Esophagus (tissue), 2 donors: ENCODE measurements around the gene LDB3. TPM values are rescaled to one million over a fixed set of nuclear protein-coding genes. Genes with fewer than 3 reads are reported as not detected.
A peak's percentile ranks its signal among the peaks of the same experiment; 100 is the strongest.

Source experiments
- H3K27ac ChIP-seq, 2 donors: one replicate each; pipeline ENCODE4 v1.5.1; 2013; ENCODE audit warnings: low read depth in 2 of 2, mild to moderate bottlenecking in 2 of 2, inconsistent platforms in 1 of 2, low read length in 1 of 2, moderate library complexity in 1 of 2
- H3K27me3 ChIP-seq, 2 donors: one replicate each; pipeline ENCODE4 v1.6.1; 2013; ENCODE audit warnings: low read length in 2 of 2, control low read depth in 1 of 2, mild to moderate bottlenecking in 1 of 2; ENCODE audit not compliant: insufficient read depth in 2 of 2, control insufficient read depth in 1 of 2
- H3K36me3 ChIP-seq, 2 donors: one replicate each; pipeline ENCODE4 v1.6.1; 2013; ENCODE audit warnings: low read length in 1 of 2; ENCODE audit not compliant: control insufficient read depth in 2 of 2, insufficient read depth in 2 of 2
- H3K4me1 ChIP-seq, 2 donors: one replicate each; pipeline ENCODE4 v1.6.1; 2013; ENCODE audit warnings: low read length in 1 of 2; ENCODE audit not compliant: control insufficient read depth in 2 of 2, insufficient read depth in 2 of 2
- H3K4me3 ChIP-seq, 2 donors: one replicate each; pipeline ENCODE4 v1.5.1; 2013; ENCODE audit warnings: low read length in 2 of 2, mild to moderate bottlenecking in 2 of 2, low read depth in 1 of 2, moderate library complexity in 1 of 2
- H3K9me3 ChIP-seq, 2 donors: one replicate each; pipeline ENCODE4 v1.6.1; 2013; ENCODE audit warnings: mild to moderate bottlenecking in 2 of 2, low read depth in 1 of 2, low read length in 1 of 2, moderate library complexity in 1 of 2; ENCODE audit not compliant: control insufficient read depth in 2 of 2, insufficient read depth in 1 of 2
- WGBS, 2 donors: extraction: QIAGEN DNeasy Blood & Tissue Kit; methylation state at CpG; one replicate each; pipeline ENCODE4 v1.1.7; 2013; 5-methylcytosine and 5-hydroxymethylcytosine counted together
- polyA plus RNA-seq, 2 donors: library from polyadenylated mRNA; stranded (reverse); fragments of 200-250 nt; gene quantifications; one replicate each; pipeline ENCODE4 v1.2.3, GENCODE V29; 2013
- donor health status: healthy with polysubstance abuse.
- donor health status: Bipolar disorder and iron deficiency.

LDB3 gene, protein sequence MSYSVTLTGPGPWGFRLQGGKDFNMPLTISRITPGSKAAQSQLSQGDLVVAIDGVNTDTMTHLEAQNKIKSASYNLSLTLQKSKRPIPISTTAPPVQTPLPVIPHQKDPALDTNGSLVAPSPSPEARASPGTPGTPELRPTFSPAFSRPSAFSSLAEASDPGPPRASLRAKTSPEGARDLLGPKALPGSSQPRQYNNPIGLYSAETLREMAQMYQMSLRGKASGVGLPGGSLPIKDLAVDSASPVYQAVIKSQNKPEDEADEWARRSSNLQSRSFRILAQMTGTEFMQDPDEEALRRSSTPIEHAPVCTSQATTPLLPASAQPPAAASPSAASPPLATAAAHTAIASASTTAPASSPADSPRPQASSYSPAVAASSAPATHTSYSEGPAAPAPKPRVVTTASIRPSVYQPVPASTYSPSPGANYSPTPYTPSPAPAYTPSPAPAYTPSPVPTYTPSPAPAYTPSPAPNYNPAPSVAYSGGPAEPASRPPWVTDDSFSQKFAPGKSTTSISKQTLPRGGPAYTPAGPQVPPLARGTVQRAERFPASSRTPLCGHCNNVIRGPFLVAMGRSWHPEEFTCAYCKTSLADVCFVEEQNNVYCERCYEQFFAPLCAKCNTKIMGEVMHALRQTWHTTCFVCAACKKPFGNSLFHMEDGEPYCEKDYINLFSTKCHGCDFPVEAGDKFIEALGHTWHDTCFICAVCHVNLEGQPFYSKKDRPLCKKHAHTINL
- 1 to 10 TPM; 1.4 to 2.4 TPM for polyA plus RNA-seq

DNA sequence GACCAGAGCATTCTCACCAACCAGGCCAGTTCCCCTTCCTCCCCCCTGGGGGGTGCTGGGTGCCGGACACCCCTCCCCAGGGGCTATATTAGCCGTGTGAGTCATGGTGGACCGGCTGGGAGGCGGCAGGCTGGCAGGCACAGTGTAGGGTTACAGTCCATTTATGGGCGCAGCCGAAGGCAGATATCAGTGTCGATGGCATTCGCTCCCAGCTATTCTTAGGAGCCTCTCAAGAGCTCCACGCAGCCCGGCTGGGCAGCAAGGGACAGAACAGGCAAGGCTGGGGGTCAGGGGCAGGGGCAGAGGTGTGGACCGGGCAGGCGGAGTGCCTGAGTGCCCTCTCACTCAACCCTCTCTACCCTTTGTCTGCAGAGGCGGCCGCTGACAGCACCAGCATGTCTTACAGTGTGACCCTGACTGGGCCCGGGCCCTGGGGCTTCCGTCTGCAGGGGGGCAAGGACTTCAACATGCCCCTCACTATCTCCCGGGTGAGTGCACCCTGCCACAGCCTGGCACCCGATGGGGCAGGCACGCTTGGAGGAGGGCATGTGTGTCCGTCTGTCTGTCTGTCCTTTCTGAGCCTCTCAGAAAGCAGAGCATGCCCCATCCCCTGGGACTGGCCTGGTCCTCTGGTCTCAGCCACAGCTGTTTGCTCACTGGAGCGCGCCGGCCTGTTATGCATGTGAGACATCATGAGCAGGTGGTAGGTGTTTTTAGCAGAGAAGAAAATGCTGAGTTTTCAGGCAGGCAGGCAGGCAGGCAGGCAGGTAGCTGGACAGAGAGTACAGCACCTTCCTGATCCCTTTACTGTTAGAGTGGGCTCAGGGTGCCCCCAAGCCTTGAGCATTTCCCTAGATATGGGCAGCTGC lies at the start of gene LDB3:
LDB3 (plus strand) TSS at position 215 of the 869 bp plus-strand sequence; CDS start at position 396, 181 bp downstream.
- Histone ChIP-seq H3K4me1 (peaks cover 0 to 18% of the 10 kb centered on the region in 2 donors), H3K4me3 (peak within 1 kb of the TSS in 1 of 2 donors; percentile 14), H3K27me3 (no peaks in the 10 kb centered on the region), H3K9me3 (no peaks in the 10 kb centered on the region), H3K27ac (peak within 1 kb of the TSS; percentile 74 to 83), H3K36me3 (no peaks in the 10 kb centered on the region)
- 61 to 62% methylated on average over 20 to 23 of the region's 23 CpGs for WGBS, 2 donors

DNA sequence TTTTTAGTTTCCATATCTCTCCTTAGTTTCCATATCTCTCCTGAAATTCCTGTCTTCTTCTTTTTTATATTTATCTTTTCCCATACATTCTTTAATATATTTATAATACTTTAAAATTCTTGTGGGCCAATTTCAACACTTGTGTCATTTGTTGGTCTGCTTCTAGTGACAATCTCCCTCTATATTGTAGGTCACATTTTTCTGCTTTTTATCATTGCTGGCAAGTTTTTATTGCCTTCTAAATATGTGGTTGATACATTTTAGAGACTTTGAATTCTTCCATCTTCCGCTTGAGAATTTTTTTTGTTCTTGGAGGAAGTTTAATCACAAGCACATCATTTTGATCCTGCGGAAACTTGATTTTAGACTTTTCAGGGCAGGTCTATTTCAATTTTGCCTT lies 40.0 kb upstream of the LDB3 start:
- H3K4me1 ChIP-seq = peaks cover 0 to 2% of the 10 kb centered on the region in 2 donors
- H3K27ac ChIP-seq = no peak overlapping the region
- no peak overlapping the region for H3K4me3 ChIP-seq
- H3K36me3 ChIP-seq = no peaks in the 10 kb centered on the region
- H3K9me3 ChIP-seq = no peaks in the 10 kb centered on the region
- H3K27me3 ChIP-seq = no peaks in the 10 kb centered on the region
- 97 to 100% methylated on average over 2 of the region's 2 CpGs for WGBS, 2 donors

DNA sequence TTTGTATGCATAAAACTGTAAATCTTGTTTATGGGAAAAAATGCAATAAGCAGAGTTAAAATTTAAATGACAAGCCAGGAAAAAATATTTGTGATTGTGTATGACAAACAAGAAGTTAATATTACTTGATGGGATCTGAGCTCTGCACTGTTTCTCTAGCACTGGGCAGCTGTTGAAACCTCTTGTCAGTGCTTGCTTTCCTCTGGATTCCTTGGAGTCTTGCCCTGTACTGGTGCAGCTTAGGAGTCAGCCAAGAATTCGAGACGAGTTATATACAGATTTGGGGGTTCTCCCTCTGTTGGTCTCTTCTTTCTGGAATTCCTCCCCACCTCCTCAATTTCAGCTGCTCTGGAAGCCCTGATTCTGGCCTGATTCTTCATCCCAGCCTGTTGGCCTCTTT lies 38.2 kb upstream of the LDB3 start:
- Histone ChIP-seq H3K9me3 (no peaks in the 10 kb centered on the region), H3K36me3 (no peaks in the 10 kb centered on the region), H3K4me1 (peaks cover 0 to 2% of the 10 kb centered on the region in 2 donors), H3K4me3 (no peak overlapping the region), H3K27me3 (no peaks in the 10 kb centered on the region), H3K27ac (no peak overlapping the region)
- 10 to 23% methylated on average over 2 of the region's 2 CpGs for WGBS, 2 donors

DNA sequence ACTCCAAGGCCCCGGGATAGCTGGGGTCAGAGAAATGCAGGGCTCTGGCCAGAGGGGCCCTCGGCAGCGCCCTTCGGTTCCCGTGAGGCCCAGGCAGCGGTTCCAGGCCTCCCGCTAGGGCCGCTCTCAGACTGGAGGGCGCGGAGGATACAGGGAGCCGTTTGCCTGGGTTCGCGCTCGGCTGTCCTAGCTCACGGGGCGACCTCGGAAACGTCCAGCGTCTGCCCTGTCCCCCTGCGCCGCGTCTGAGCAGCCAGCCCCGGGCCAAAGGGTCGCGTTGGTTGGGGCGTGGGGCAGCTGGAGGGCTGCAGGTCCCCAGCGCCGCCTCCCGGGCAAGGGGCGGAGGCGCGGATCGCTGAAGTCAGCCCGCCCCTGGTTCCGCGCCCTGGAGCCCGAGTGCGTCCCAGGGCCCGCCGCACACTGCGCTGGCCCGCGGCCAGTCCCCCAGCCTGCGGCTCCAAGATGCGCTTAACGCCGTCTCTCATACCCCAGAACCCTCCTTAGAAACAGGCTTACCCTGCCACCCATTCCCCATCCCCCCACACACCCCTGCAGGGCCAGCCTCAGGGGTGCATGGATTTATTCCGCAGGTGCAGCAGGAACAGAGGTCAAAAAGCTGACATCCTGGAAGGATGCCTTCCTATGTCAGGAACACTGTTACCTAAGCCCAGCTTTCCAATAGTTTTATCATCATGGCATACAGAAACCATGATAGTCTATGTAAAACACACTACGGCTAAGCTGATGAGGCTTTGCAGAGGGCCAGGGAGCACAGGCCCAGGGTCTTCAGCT lies 36.1 kb upstream of the LDB3 start:
- no peak overlapping the region for H3K27ac ChIP-seq
- peaks cover 0 to 2% of the 10 kb centered on the region in 2 donors for H3K4me1 ChIP-seq
- H3K4me3 ChIP-seq = peak overlapping the region; percentile 12 to 43
- WGBS, 2 donors = 6 to 11% methylated on average over 29 to 49 of the region's 49 CpGs
- no peaks in the 10 kb centered on the region for H3K9me3 ChIP-seq
- no peaks in the 10 kb centered on the region for H3K27me3 ChIP-seq
- no peaks in the 10 kb centered on the region for H3K36me3 ChIP-seq

DNA sequence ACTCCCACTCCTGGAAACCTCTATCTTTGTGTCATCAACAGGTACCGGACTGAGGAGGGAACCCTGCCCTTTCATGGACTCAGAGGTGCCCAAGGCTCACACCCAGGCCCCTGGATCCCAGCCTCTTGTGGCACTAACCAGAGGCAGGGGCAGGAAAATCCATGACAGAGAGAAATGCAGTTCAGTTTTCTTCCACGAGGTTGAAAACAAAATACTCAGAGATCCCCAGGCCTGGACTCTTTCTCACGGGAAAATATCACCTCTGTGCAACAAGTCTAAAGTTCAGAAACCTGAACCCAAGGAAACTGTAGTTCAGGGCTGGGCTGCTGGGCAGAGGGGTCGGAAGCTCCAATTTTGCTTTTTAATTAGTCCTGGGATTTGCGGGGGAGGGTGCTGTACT lies 35.4 kb upstream of the LDB3 start:
- no peaks in the 10 kb centered on the region for H3K27me3 ChIP-seq

DNA sequence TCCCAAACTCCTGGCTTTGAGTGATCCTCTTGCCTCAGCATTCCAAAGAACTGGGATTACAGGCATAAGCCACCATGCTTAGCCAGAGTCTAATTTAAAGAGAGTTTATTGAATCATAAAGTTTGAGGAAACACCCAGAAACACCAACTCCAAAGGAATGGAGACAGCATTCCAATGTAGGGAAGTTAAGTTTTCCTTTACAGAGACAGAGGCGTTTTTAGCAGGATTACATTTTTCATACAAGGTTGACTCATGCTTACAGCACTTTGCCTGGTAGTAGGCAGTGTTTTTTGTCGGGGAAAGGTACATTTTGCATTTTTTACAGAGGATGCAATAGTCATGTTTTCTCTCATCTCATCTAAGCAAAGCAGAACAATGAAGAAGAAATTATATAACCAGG lies 32.9 kb upstream of the LDB3 start:
- no peaks in the 10 kb centered on the region for H3K27me3 ChIP-seq
- H3K27ac ChIP-seq = no peak overlapping the region
- H3K36me3 ChIP-seq = no peaks in the 10 kb centered on the region
- WGBS, 2 donors = 40 to 50% methylated on average over 2 of the region's 2 CpGs
- no peak overlapping the region for H3K4me3 ChIP-seq
- peaks cover 0 to 2% of the 10 kb centered on the region in 2 donors for H3K4me1 ChIP-seq
- no peaks in the 10 kb centered on the region for H3K9me3 ChIP-seq

More for the DNA sequence above, 35.4 kb upstream of the LDB3 start:
- H3K4me1 ChIP-seq = peaks cover 0 to 2% of the 10 kb centered on the region in 2 donors
- no peak overlapping the region for H3K27ac ChIP-seq
- H3K9me3 ChIP-seq = no peaks in the 10 kb centered on the region
- H3K4me3 ChIP-seq = no peak overlapping the region
- no peaks in the 10 kb centered on the region for H3K36me3 ChIP-seq
- 60 to 70% methylated on average over 5 of the region's 5 CpGs for WGBS, 2 donors

DNA sequence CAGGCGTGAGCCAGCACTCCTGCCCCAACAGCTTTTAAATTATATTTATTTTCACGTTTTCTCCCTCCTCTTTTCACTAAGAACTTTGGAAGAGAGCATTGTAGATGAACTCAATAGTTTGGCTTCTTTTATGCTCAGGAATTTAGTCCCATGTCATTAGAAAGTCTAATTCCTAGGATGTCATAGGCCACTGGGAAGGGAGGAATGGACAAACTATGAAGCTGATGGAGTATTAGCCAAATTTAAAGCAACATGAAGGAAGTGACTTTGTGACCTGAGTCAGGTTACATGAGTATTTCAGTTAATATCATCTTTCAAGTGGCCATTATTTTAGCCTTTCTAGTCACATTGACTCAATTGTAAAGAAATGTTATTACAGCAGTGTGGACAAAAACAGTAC lies 32.0 kb upstream of the LDB3 start:
- Histone ChIP-seq H3K9me3 (no peaks in the 10 kb centered on the region), H3K36me3 (no peaks in the 10 kb centered on the region), H3K27ac (no peak overlapping the region), H3K4me1 (peaks cover 0 to 2% of the 10 kb centered on the region in 2 donors), H3K27me3 (no peaks in the 10 kb centered on the region), H3K4me3 (no peak overlapping the region)
- 76 to 89% methylated on average over 2 of the region's 2 CpGs for WGBS, 2 donors

DNA sequence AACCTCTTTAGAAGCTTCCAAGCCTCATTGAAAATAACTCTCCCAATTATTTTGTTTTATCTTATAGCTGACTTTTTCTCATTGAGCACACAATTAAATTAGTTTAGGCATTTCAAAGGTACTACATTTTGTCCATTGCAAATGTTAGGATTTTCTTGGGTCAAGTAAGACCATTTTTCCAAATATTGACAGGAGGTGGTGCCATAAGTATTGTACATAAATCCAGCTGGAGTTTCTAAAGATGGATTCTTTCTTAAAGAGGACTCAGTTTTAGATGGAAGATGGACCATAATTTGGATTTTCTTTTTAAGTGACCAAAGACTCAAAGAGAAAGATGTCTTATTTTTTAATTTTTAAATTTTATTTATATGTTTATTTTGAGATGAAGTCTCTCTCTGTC lies 26.3 kb upstream of the LDB3 start:
- Histone ChIP-seq H3K9me3 (no peaks in the 10 kb centered on the region), H3K27me3 (no peaks in the 10 kb centered on the region)

DNA sequence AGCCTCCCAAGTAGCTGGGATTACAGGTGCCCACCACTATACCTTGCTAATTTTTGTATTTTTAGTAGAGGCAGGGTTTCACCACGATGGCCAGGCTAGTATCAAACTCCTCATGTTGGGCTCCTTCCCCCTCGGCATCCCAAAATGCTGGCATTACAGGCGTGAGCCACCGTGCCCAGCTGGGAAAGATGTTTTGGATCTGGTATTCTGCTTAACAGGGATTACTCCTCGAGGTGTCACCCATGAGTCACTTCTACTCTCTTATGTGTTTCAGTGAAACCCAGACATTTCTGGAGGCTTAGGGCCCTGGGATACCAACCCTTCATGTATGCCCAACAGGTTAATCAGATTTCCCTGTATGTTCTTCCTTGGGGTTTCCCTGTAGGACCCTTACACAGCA lies 25.8 kb upstream of the LDB3 start:
- Histone ChIP-seq H3K4me3 (no peak overlapping the region), H3K4me1 (no peaks in the 10 kb centered on the region), H3K9me3 (no peaks in the 10 kb centered on the region), H3K27ac (no peak overlapping the region), H3K27me3 (no peaks in the 10 kb centered on the region), H3K36me3 (no peaks in the 10 kb centered on the region)
- WGBS, 2 donors = 54 to 60% methylated on average over 5 of the region's 5 CpGs

More for the DNA sequence above, 26.3 kb upstream of the LDB3 start:
- no peak overlapping the region for H3K4me3 ChIP-seq
- H3K4me1 ChIP-seq = no peaks in the 10 kb centered on the region
- no peak overlapping the region for H3K27ac ChIP-seq
- no peaks in the 10 kb centered on the region for H3K36me3 ChIP-seq
